A549 (cell line): ENCODE data around the gene CD99L2.

ENCODE experiments used
- BCL3 ChIP-seq: fragments of >200 bp; sonication (Bioruptor Twin); formaldehyde crosslinking; IDR thresholded peaks from 3 replicates; pipeline ENCODE4 v1.6.1; 2016
- CHD2 ChIP-seq: fragments of 150-350 bp; IDR thresholded peaks from 2 replicates; pipeline ENCODE4 v1.6.1; 2014; ENCODE audit warnings: low read length; ENCODE audit not compliant: partially characterized antibody
- CTCF ChIP-seq: fragments of >200 bp; sonication (Bioruptor Twin); formaldehyde crosslinking; IDR thresholded peaks from 3 replicates; pipeline ENCODE4 v1.5.1; 2016
- E2F6 ChIP-seq: IDR thresholded peaks from 2 replicates; pipeline ENCODE4 v1.6.1; 2012; ENCODE audit warnings: low read depth, borderline replicate concordance
- MAFK ChIP-seq: fragments of 450-650 bp; IDR thresholded peaks from 2 replicates; pipeline ENCODE4 v1.6.1; 2014; ENCODE audit not compliant: partially characterized antibody
- NFE2L2 ChIP-seq: fragments of 150-350 bp; conservative IDR thresholded peaks from 2 replicates; pipeline ENCODE4 v1.6.1; 2014; ENCODE audit warnings: low read length
- NR3C1 ChIP-seq: fragments of >200 bp; sonication (Bioruptor Twin); formaldehyde crosslinking; IDR thresholded peaks from 3 replicates; pipeline ENCODE4 v1.6.1; 2017
- POLR2A ChIP-seq: IDR thresholded peaks from 2 replicates; pipeline ENCODE4 v1.6.1; 2012; ENCODE audit warnings: mild to moderate bottlenecking, low read length
- REST ChIP-seq: fragments of 200-600 bp; sonication (generic); IDR thresholded peaks from 2 replicates; pipeline ENCODE4 v1.6.1; 2016; ENCODE audit warnings: antibody characterized with exemption, mild to moderate bottlenecking, moderate library complexity
- ZFP36 ChIP-seq: fragments of 450-650 bp; IDR thresholded peaks from 2 replicates; pipeline ENCODE4 v1.6.1; 2014; ENCODE audit warnings: borderline replicate concordance; ENCODE audit not compliant: partially characterized antibody

GRCh38 chrX:150767045-150767395, 131.4 kb downstream of the CD99L2 start:
- TF ChIP-seq POLR2A (no peak), CTCF (no peak), ZFP36 (no peak), CHD2 (no peak), MAFK (no peak), NFE2L2 (no peak), BCL3 (no peak), REST (no peak), NR3C1 (no peak), E2F6 (no peak)
